Kidney epithelial cell (primary cell): ENCODE measurements around the gene TLX1. TPM values are rescaled to one million over a fixed set of nuclear protein-coding genes. Genes with fewer than 3 reads are reported as not detected.

Source experiments
- DNase-seq: peaks from one replicate; pipeline ENCODE4 v3.0.0-alpha.2; 2010; ENCODE audit warnings: low read depth
- H3K27me3 ChIP-seq: 2 replicates; pipeline ENCODE4 v1.6.0; 2011; ENCODE audit warnings: low read length; ENCODE audit not compliant: control insufficient read depth, insufficient read depth
- H3K36me3 ChIP-seq: 2 replicates; pipeline ENCODE4 v1.5.1; 2011; ENCODE audit warnings: low read length; ENCODE audit not compliant: control insufficient read depth, insufficient read depth
- H3K4me3 ChIP-seq: 2 replicates; pipeline ENCODE4 v1.5.1; 2011; ENCODE audit warnings: low read depth, mild to moderate bottlenecking, control low read depth, low read length
- total RNA-seq: library from RNA; depleted of rRNA; stranded (reverse); fragments of >200 nt; gene quantifications from 2 replicates; pipeline ENCODE4 v1.2.3, GENCODE V29; 2015
- TF ChIP-seq, protein P1 (sequence below): IDR thresholded peaks from 2 replicates; pipeline ENCODE4 v1.5.1; 2011; ENCODE audit warnings: mild to moderate bottlenecking, moderate library complexity, low read length, control low read depth, inconsistent platforms; ENCODE audit not compliant: insufficient read depth, poor library complexity, severe bottlenecking

Gene TLX1
- total RNA-seq, 1 donor from 2014 or later = not detected

DNA sequence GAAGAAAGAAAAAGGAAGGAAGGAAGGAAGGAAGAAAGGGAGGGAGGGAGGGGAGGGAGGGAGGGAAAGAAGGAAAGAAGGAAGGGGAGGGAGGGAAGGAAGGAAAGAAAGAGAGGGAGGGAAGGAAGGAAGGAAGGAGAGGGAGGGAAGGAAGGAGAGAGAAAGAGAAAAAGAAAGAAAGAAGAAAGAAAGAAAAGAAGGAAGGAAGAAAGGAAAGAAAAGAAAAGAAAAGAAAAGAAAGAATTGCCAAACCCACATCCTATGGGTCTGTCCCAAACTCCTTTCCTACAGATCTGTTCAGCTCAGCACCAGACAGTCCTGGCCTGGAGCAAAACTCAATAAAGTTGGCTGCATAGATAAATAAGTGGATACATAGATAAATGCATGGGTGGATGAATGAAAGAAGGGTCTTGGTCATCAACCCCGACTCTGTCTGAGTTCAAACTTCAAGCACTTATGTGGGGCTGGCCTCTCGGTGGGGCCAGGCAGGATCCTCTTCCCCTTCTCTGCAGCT is 17.2 kb upstream of the TLX1 start:
- H3K36me3 ChIP-seq = no peaks in the 10 kb centered on the region
- DNase-seq = no peak
- peaks cover 24% of the 10 kb centered on the region for H3K27me3 ChIP-seq
- TF ChIP-seq, protein P1, sequence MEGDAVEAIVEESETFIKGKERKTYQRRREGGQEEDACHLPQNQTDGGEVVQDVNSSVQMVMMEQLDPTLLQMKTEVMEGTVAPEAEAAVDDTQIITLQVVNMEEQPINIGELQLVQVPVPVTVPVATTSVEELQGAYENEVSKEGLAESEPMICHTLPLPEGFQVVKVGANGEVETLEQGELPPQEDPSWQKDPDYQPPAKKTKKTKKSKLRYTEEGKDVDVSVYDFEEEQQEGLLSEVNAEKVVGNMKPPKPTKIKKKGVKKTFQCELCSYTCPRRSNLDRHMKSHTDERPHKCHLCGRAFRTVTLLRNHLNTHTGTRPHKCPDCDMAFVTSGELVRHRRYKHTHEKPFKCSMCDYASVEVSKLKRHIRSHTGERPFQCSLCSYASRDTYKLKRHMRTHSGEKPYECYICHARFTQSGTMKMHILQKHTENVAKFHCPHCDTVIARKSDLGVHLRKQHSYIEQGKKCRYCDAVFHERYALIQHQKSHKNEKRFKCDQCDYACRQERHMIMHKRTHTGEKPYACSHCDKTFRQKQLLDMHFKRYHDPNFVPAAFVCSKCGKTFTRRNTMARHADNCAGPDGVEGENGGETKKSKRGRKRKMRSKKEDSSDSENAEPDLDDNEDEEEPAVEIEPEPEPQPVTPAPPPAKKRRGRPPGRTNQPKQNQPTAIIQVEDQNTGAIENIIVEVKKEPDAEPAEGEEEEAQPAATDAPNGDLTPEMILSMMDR = no peak
- no peak overlapping the region for H3K4me3 ChIP-seq

DNA sequence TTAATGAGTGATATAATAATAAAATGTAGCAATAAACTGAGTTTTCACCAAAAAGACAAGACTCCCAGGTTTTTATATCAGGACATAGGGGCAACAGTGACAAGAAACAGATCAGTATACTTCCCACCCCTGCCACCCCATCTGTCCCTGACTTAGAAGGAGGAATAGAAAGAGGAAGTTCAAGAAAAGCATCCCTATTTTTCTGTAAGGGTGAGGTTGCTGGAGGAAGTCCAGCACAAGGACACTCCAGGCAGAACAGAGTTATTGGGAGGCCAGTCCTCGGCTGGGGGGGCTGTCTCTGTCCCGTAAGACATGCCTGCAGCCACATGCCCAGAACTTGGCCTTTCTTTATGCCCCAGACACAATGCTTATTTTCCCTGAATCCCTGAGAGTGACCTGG is 16.5 kb upstream of the TLX1 start:
- Histone ChIP-seq H3K27me3 (peaks cover 27% of the 10 kb centered on the region), H3K4me3 (no peak overlapping the region), H3K36me3 (no peaks in the 10 kb centered on the region)
- TF ChIP-seq, protein P1 = no peak
- no peak for DNase-seq

DNA sequence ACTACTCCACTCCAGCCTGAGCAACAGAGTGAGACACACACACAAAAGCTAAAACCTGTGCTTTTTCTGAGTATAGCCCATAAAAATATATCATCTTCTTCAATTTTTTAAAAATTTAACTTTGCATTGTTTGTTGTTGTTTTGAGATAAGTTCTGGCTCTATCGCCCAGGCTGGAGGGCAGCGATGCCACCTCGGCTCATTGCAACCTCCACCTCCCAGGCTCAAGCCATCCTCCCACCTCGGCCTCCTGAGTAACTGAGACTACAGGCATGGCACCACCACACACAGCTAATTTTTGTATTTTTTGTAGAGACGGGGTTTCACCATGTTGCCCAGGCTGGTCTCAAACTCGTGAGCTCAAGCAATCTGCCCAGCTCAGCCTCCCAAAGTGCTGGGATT is 14.3 kb upstream of the TLX1 start:
- Histone ChIP-seq H3K27me3 (peaks cover 40% of the 10 kb centered on the region), H3K36me3 (no peaks in the 10 kb centered on the region), H3K4me3 (no peak overlapping the region)
- no peak for DNase-seq
- TF ChIP-seq, protein P1 = no peak

DNA sequence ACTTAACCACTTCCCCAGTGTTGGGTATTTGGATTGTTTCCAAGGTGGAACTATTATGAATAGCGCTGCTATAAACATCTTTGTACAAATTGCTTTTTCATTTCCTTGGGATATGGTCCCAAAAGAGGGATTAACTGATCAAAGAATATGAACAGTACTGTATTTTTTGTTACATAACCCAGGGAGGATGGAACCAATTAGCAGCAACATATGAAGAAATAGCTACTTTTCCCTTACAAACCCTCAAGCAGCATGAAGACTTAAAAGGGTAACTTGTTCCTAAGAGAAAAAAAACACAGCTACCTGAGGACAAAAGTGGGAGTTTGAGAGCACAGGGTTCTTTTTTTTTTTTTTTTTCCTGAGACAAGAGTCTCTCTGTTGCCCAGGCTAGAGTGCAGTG is 13.1 kb upstream of the TLX1 start:
- TF ChIP-seq, protein P1 = no peak
- no peak overlapping the region for H3K4me3 ChIP-seq
- DNase-seq = no peak
- peaks cover 51% of the 10 kb centered on the region for H3K27me3 ChIP-seq
- no peaks in the 10 kb centered on the region for H3K36me3 ChIP-seq

DNA sequence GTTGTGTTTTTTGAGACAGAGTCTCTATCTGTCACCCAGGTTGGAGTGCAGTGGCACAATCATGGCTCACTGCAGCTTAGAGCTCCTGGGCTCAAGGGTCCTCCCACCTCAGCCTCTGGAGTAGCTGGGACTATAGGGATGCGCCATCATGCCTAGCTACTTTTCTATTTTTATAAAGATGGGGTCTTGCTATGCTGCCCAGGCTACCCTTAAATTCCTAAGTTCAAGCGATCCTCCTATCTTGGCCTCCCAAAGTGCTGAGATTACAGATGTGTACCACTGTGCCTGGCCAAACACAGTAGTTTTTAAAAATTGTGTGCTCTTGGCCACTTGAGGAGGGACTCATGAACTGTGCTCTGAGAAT is 10.6 kb upstream of the TLX1 start:
- no peak overlapping the region for H3K4me3 ChIP-seq
- TF ChIP-seq, protein P1 = no peak
- no peak for DNase-seq
- H3K36me3 ChIP-seq = no peaks in the 10 kb centered on the region
- peaks cover 63% of the 10 kb centered on the region for H3K27me3 ChIP-seq

DNA sequence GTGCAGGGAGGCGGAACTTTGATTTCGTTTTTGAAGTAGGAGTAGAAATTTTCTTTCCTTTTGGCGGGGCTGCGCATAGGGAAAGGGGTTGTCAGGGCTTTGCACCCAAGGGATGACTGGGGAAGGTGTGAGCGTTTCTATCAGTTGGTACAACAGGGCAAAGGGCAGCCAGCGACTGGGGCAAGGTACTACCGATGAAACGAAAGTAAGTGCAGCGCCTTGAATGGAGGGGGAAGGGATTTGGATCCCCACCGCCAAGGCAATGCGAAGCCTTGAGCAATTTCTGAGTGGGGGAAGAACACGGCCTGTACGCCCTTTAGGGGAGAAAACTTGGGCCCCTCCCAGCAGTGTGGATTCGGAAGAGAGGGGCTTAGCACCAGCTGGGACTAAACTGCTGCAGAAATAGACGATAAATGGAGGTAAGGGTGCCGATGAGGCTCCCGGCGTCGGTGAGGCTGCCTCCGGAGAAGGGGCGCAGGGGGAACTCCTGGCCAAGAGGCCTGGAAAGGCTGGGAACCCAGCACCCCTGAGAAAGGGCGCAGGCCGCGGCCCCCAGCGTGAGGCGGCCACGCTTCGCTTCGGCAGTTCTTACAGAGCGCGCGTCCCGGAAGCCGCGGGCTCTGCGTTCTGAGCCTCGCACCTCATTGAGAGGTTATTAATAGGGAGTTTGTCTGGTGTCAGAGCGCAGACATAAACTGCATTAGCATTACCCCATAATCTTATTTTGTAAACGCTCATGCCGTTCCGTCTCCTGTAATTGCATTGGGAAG is 10.0 kb upstream of the TLX1 start:
- peaks cover 67% of the 10 kb centered on the region for H3K27me3 ChIP-seq
- peak overlapping the region; percentile 20 for H3K4me3 ChIP-seq
- H3K36me3 ChIP-seq = no peaks in the 10 kb centered on the region
- DNase-seq = no peak
- TF ChIP-seq, protein P1 = no peak
